Neural cell (in vitro differentiated cells): ENCODE data around the gene CD164. TPM values are rescaled to one million over a fixed set of nuclear protein-coding genes. Genes with fewer than 3 reads are reported as not detected.

Source experiments
- H2AFZ ChIP-seq: fragments of 200-600, 300-800 bp; sonication (generic), shearing (Covaris generic); 2 replicates; pipeline ENCODE4 v1.6.0; 2014; ENCODE audit warnings: low read depth, mild to moderate bottlenecking, antibody characterized with exemption, low read length, moderate library complexity
- H3F3A ChIP-seq: fragments of 200-600 bp; shearing (Covaris generic); 2 replicates; pipeline ENCODE4 v1.6.1; 2016; ENCODE audit warnings: mild to moderate bottlenecking, moderate library complexity, mixed read lengths, antibody characterized with exemption, low read length; ENCODE audit not compliant: insufficient read depth, poor library complexity, severe bottlenecking
- H3K27ac ChIP-seq: fragments of 200-600, 300-800 bp; sonication (generic), shearing (Covaris generic); 2 replicates; pipeline ENCODE4 v1.5.1; 2014; ENCODE audit warnings: mild to moderate bottlenecking, low read length, moderate library complexity
- H3K27me3 ChIP-seq: fragments of 300-800, 200-600 bp; sonication (generic), shearing (Covaris generic); 2 replicates; pipeline ENCODE4 v1.6.0; 2014; ENCODE audit warnings: mild to moderate bottlenecking, low read depth, low read length, moderate library complexity; ENCODE audit not compliant: insufficient read depth
- H3K36me3 ChIP-seq: fragments of 300-800, 200-600 bp; sonication (generic), shearing (Covaris generic); 2 replicates; pipeline ENCODE4 v1.5.1; 2014; ENCODE audit warnings: mild to moderate bottlenecking, antibody characterized with exemption, low read length, moderate library complexity; ENCODE audit not compliant: insufficient read depth
- H3K4me2 ChIP-seq: fragments of 300-800, 200-600 bp; sonication (generic), shearing (Covaris generic); 2 replicates; pipeline ENCODE4 v1.6.0; 2014; ENCODE audit warnings: mild to moderate bottlenecking, low read length
- H3K4me3 ChIP-seq: fragments of 300-800, 200-600 bp; sonication (generic), shearing (Covaris generic); 2 replicates; pipeline ENCODE4 v1.5.1; 2014; ENCODE audit warnings: mild to moderate bottlenecking, low read length, moderate library complexity
- H3K79me2 ChIP-seq: fragments of 200-600 bp; shearing (Covaris generic); replicated peaks from 2 replicates; pipeline ENCODE4 v1.6.0; 2014; ENCODE audit warnings: mild to moderate bottlenecking, low read length, moderate library complexity; ENCODE audit not compliant: insufficient read depth
- H3K9ac ChIP-seq: fragments of 300-800, 200-600 bp; sonication (generic), shearing (Covaris generic); 2 replicates; pipeline ENCODE4 v1.6.1; 2016; ENCODE audit warnings: mild to moderate bottlenecking, low read length, mixed read lengths
- H3K9me2 ChIP-seq: fragments of 200-600 bp; shearing (Covaris generic); 2 replicates; pipeline ENCODE4 v1.6.1; 2016; ENCODE audit warnings: mild to moderate bottlenecking, low read length, mixed read lengths; ENCODE audit not compliant: insufficient read depth
- H3K9me3 ChIP-seq: fragments of 200-600, 300-800 bp; sonication (generic), shearing (Covaris generic); 2 replicates; pipeline ENCODE4 v1.6.1; 2016; ENCODE audit warnings: mild to moderate bottlenecking, mixed run types, low read length, moderate library complexity, mixed read lengths
- H4K20me1 ChIP-seq: fragments of 200-600 bp; shearing (Covaris generic); 2 replicates; pipeline ENCODE4 v1.6.1; 2016; ENCODE audit warnings: mild to moderate bottlenecking, mixed run types; ENCODE audit not compliant: insufficient read depth
- EP300 ChIP-seq: fragments of 450-650 bp; conservative IDR thresholded peaks from 2 replicates; pipeline ENCODE4 v1.6.1; 2014; ENCODE audit warnings: antibody characterized with exemption, mild to moderate bottlenecking, moderate library complexity; ENCODE audit not compliant: poor library complexity, severe bottlenecking
- EZH2 ChIP-seq: fragments of 200-600, 300-800 bp; shearing (Covaris generic), sonication (generic); IDR thresholded peaks from 2 replicates; pipeline ENCODE4 v1.6.1; 2014; ENCODE audit warnings: antibody characterized with exemption, low read length, borderline replicate concordance, mild to moderate bottlenecking; ENCODE audit not compliant: insufficient read depth, poor library complexity, severe bottlenecking
- MXI1 ChIP-seq: fragments of 450-650 bp; conservative IDR thresholded peaks from 2 replicates; pipeline ENCODE4 v1.6.1; 2014; ENCODE audit warnings: antibody characterized with exemption, mild to moderate bottlenecking; ENCODE audit not compliant: poor library complexity, severe bottlenecking
- POLR2AphosphoS5 ChIP-seq: IDR thresholded peaks from 2 replicates; pipeline ENCODE4 v1.6.1; 2012
- RAD21 ChIP-seq: fragments of 450-650 bp; conservative IDR thresholded peaks from 2 replicates; pipeline ENCODE4 v1.6.1; 2014; ENCODE audit warnings: antibody characterized with exemption, mild to moderate bottlenecking, moderate library complexity
- SMC3 ChIP-seq: fragments of 450-650 bp; conservative IDR thresholded peaks from 2 replicates; pipeline ENCODE4 v1.6.1; 2014; ENCODE audit warnings: antibody characterized with exemption, mild to moderate bottlenecking, moderate library complexity; ENCODE audit not compliant: poor library complexity
- TAF1 ChIP-seq: IDR thresholded peaks from 2 replicates; pipeline ENCODE4 v1.6.1; 2012; ENCODE audit warnings: low read depth
- polyA plus RNA-seq: library from polyadenylated mRNA; depleted of rRNA; stranded (reverse); fragments of >200 nt; gene quantifications from 2 replicates; pipeline ENCODE4 v1.2.3, GENCODE V29; 2014
- TF ChIP-seq, protein P1 (sequence below): IDR thresholded peaks from 2 replicates; pipeline ENCODE4 v1.6.1; 2012; ENCODE audit warnings: borderline replicate concordance
- TF ChIP-seq, protein P2 (sequence below): fragments of 450-650 bp; IDR thresholded peaks from 2 replicates; pipeline ENCODE4 v1.5.1; 2014; ENCODE audit warnings: antibody characterized with exemption, mild to moderate bottlenecking, moderate library complexity; ENCODE audit not compliant: poor library complexity, severe bottlenecking

CD164 gene
- polyA plus RNA-seq, 1 donor from 2014 or later: 42.6 TPM

DNA sequence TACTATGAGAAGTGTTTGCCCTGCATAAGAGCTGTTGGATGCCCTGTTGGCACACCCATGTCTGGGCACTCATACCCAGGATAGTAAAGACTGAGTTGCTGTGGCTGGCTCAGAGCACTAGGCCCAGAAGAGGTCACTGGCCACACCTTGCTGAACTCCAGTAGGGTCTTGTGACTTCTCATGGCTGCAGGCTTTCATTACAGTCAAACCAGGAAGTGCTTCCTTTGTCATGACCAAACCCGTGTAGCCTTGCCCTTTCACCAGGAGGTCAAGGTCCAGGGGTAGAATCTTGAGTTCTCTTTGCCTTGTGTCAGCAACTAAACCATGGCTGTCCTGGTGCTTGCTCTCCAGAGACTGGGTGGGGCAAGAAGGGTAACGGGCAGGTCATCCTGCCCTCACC, 49.5 kb downstream of the CD164 start:
- Histone ChIP-seq H3K79me2 (no peaks in the 10 kb centered on the region), H3K27ac (no peak overlapping the region), H3K27me3 (no peaks in the 10 kb centered on the region), H4K20me1 (no peaks in the 10 kb centered on the region), H3F3A (no peaks in the 10 kb centered on the region), H3K9ac (no peak overlapping the region), H3K9me2 (no peaks in the 10 kb centered on the region), H3K9me3 (no peaks in the 10 kb centered on the region), H3K4me3 (no peak overlapping the region), H3K36me3 (no peaks in the 10 kb centered on the region), H2AFZ (no peak overlapping the region), H3K4me2 (no peak overlapping the region)
- TF ChIP-seq, protein P1, sequence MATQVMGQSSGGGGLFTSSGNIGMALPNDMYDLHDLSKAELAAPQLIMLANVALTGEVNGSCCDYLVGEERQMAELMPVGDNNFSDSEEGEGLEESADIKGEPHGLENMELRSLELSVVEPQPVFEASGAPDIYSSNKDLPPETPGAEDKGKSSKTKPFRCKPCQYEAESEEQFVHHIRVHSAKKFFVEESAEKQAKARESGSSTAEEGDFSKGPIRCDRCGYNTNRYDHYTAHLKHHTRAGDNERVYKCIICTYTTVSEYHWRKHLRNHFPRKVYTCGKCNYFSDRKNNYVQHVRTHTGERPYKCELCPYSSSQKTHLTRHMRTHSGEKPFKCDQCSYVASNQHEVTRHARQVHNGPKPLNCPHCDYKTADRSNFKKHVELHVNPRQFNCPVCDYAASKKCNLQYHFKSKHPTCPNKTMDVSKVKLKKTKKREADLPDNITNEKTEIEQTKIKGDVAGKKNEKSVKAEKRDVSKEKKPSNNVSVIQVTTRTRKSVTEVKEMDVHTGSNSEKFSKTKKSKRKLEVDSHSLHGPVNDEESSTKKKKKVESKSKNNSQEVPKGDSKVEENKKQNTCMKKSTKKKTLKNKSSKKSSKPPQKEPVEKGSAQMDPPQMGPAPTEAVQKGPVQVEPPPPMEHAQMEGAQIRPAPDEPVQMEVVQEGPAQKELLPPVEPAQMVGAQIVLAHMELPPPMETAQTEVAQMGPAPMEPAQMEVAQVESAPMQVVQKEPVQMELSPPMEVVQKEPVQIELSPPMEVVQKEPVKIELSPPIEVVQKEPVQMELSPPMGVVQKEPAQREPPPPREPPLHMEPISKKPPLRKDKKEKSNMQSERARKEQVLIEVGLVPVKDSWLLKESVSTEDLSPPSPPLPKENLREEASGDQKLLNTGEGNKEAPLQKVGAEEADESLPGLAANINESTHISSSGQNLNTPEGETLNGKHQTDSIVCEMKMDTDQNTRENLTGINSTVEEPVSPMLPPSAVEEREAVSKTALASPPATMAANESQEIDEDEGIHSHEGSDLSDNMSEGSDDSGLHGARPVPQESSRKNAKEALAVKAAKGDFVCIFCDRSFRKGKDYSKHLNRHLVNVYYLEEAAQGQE: no peak
- no peak for TF ChIP-seq EP300
- TF ChIP-seq SMC3: no peak
- TF ChIP-seq POLR2AphosphoS5: no peak
- no peak for TF ChIP-seq MXI1
- TF ChIP-seq, protein P2, sequence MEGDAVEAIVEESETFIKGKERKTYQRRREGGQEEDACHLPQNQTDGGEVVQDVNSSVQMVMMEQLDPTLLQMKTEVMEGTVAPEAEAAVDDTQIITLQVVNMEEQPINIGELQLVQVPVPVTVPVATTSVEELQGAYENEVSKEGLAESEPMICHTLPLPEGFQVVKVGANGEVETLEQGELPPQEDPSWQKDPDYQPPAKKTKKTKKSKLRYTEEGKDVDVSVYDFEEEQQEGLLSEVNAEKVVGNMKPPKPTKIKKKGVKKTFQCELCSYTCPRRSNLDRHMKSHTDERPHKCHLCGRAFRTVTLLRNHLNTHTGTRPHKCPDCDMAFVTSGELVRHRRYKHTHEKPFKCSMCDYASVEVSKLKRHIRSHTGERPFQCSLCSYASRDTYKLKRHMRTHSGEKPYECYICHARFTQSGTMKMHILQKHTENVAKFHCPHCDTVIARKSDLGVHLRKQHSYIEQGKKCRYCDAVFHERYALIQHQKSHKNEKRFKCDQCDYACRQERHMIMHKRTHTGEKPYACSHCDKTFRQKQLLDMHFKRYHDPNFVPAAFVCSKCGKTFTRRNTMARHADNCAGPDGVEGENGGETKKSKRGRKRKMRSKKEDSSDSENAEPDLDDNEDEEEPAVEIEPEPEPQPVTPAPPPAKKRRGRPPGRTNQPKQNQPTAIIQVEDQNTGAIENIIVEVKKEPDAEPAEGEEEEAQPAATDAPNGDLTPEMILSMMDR: no peak
- TF ChIP-seq TAF1: no peak
- TF ChIP-seq EZH2: no peak
- no peak for TF ChIP-seq RAD21

DNA sequence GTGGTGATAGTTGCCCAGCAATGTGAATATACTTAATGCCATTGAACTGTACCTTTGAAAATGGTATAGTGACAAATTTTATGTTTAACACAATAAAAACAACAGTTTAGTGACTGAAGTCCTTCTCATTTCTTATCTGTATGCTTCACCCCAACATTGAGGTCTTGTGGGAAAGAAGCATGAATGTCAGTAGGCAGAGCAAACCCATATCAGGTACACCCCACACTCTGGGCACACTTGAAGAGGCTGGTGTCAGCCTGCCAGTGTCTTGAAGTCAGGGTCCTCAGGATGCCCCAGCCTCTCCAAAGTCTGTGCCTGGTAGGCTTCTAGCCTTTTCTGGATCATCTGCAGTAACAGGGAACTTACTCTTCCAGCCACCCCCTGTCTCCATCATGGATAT, 51.2 kb downstream of the CD164 start:
- Histone ChIP-seq H3K27me3 (no peaks in the 10 kb centered on the region), H3K9ac (no peak overlapping the region), H3K79me2 (no peaks in the 10 kb centered on the region), H4K20me1 (no peaks in the 10 kb centered on the region), H3F3A (no peaks in the 10 kb centered on the region), H3K9me2 (no peaks in the 10 kb centered on the region), H3K36me3 (no peaks in the 10 kb centered on the region), H3K4me3 (no peak overlapping the region), H3K4me2 (no peak overlapping the region), H2AFZ (no peak overlapping the region), H3K9me3 (no peaks in the 10 kb centered on the region), H3K27ac (no peak overlapping the region)
- TF ChIP-seq MXI1 (no peak), EZH2 (no peak), TAF1 (no peak), POLR2AphosphoS5 (no peak), EP300 (no peak), RAD21 (no peak), SMC3 (no peak)
- TF ChIP-seq, protein P1: no peak
- TF ChIP-seq, protein P2: no peak
